ENCODE results near the gene RHOBTB1.

- TF ChIP-seq CTCF (IDR thresholded peaks at IDR 0.05): no peak
- TF ChIP-seq POLR2A (IDR thresholded peaks at IDR 0.05): no peak
Observed at GRCh38 chr10:60910543-60910942, 33.4 kb downstream of the RHOBTB1 start.
